Measurements from ENCODE around the gene LYRM2.
"Not testable (repeated sequence)": the region's sequence is repeated elsewhere in the genome, so short reads cannot be mapped to it uniquely, and the experiment has no call there.

Gene LYRM2

DNA sequence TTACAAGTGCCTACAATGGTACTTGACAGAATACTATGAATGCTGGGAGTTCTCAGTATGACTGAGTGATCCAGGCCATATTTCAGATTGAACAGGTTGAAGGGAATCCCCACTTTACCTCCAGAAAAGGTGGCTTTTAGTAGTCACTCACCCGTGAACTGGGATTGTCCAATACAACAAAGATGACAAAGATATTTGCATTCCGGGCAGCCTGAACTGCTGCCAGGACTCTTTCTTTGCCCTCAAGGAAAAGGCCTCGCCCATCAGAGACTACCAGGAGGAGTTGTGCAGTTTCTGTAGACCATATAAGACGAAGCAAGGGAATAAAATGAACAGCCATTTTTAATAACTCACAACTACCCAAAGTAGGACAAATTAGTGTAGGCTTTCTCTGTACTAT, 6.3 kb upstream of the LYRM2 start:
- DNase-seq (ENCODE audit: low read depth): no peak

DNA sequence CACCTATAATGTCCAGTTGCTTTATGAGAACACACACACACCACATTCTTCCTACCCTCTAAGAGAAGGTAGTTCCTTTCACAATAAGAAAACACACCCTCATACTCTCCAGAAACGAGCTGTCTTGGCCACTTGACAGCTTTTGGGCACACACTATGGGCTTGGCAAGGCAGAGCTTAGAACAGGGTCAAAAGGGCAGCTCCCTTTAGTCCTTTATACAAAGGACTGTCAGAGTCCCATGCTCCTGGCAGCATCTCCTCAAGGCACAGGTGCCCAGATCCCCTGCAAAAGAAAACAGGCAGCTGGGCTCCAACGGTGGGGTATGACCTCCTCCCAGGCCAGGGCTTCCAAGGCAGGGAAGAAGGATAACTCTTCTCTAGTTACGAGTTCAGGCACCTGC, 4.9 kb upstream of the LYRM2 start:
- DNase-seq (ENCODE audit: low read depth): no peak

DNA sequence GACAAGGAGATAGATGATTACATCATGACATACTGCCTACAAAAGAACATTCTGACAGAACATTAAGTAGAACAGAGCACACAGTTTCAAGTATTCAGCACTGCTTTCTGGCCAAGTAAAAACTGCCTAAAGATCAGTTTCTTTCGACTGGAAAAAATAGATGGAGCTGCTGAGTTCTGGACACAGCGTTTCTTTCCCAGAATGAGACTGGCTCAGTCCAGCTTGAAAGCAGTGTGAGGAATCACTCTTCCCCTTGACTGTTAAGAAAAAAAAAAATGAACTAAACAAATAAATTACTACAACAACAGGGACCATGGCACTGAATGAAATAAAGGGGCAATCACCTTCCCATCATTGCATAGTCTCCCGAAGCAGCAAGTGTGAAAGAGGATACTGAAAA, 4.4 kb upstream of the LYRM2 start:
- no peak for DNase-seq (ENCODE audit: low read depth)

DNA sequence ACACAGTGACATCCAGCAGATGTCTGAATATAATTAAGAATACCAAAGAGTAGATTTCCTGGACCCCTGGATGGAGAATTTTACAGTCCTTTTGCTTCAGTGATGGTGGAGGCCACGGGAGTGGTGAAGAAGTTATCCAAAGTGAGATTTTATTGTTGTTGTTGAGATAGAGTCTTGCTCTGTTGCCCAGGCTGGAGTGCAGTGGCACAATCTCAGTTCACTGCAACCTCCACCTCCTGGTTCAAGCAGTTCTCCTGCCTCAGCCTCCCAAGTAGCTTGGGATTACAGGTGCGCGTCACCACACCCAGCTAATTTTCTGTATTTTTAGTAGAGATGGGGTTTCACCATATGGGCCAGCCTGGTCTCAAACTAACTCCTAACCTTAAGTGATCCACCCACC, 3.0 kb upstream of the LYRM2 start:
- not testable (repeated sequence) for DNase-seq (ENCODE audit: low read depth)

DNA sequence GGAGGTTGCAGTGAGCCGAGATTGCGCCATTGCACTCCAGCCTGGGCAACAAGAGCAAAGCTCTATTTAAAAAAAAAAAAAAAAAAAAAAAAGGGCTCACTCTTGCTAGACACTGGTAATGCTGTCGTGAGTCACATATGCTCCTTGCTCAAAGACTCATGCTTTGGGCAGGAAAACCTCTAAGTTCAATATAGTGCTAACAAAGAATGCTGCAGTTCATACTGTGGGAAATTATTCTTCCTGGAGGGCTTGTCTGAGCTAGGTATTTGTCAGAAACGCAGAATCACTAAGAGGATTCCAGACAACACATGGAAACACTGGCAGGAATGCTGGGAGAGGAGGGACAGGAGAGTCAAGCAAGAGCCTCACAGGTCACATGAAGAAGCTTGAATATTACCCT, 2.3 kb upstream of the LYRM2 start:
- no peak for DNase-seq (ENCODE audit: low read depth)

DNA sequence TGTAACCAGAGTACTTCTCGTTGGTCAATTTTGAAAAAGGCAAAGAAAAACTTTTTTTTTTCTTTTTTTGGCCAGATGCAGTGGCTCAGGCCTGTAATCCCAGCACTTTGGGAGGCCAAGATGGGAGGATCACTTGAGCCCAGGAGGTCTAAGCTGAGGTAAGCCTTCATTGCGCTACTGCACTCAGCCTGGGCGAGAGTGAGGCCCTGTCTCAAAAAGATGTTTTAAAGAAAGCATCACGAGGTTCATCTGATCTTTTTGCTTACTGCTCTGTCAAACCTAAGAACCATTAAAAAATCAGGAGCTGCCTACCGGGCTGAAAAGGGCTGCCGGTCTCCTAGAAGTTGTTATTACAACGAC, 607 bp downstream of the LYRM2 start:
- no peak for DNase-seq (ENCODE audit: low read depth)

DNA sequence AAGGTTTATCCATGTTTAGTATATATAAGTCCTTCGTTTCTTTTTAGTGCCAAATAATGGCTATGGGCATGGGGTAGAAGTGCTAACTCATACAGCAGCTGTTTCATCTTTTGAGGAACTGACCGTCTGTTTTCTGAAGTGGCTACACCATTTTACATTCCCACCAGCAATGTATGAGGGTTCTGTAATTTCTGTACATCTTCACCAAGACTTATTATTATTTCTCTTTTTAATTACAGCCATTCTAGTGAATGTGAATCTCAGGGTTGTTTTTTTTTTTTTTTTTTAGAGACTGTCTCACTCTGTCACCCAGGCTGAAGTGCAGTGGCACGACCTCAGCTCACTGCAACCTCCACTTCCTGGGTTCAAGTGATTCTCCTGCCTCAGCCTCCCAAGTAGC, 2.1 kb downstream of the LYRM2 start:
- not testable (repeated sequence) for DNase-seq (ENCODE audit: low read depth)

DNA sequence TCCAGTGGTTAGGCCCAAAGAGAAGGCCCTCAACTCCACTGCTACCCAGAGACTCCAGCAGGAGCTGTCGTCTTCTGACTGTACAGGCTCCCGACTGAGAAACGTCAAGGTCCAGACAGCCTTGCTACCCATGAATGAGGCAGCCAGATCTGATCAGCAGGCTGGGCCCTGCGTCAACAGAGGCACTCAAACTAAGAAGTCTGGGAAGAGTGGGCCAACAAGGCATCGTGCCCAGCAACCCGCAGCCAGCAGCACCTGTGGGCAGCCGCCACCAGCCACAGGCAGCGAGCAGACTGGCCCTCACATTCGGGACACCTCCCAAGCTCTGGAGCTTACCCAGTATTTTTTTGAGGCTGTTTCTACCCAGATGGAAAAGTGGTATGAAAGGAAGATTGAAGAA, 8.1 kb downstream of the LYRM2 start:
- no peak for DNase-seq (ENCODE audit: low read depth)

DNA sequence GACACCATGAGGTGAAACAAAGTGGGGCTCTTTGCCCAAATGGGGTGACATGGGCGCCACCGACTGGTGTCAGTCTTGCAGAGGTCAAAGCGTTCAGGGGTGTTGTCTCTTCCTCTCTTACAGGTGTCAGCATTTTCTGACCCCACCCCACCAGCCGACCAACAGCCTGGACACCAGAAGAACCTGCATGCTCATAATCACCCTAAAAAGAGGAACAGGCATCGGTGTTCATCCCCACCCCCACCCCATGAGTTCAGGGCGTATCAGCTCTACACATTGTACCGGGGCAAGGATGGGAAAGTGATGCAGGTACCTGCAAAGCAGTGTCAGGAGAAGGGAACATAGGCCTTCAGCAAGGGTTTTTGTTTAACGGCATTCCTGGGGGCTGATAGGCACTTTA, 14.8 kb downstream of the LYRM2 start:
- no peak for DNase-seq (ENCODE audit: low read depth)

DNA sequence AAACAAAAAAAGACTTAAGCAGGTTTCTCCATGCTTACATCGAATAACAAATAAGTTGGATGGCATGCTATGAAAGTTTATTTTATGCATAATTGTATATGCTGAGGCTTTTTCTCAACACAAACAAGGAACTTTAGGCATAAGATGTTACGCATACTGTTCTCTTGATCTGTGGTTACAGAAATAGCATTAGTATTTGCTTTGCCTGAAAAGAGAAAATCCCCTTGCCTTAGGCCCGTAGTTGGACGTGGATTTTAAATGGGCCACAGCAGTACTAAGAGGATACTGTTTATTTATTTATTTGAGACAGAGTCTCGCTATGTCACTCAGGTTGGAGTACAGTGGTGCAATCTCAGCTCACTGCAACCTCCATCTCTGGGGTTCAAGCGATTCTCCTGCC, 19.0 kb downstream of the LYRM2 start:
- no peak for DNase-seq (ENCODE audit: low read depth)

DNA sequence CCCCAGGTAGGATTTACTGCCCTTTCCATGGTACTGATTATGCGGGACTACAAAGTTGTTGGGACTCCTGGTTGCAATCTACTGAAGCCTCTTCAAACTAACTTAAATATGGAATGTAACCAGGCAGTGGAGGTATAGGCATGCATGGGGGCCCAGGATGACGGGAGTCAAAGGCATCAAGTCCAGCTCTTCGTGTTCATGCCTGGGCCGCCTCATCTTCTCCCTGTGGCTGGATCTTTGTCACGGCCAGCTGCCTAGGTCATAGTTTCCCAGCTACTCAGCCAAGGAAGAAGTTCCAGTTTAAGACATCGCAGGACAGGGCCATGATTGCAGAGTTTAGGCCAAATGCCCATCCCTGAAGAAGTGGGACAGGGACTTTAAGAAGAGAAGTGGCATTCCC, 20.5 kb downstream of the LYRM2 start:
- DNase-seq (ENCODE audit: low read depth): no peak

DNA sequence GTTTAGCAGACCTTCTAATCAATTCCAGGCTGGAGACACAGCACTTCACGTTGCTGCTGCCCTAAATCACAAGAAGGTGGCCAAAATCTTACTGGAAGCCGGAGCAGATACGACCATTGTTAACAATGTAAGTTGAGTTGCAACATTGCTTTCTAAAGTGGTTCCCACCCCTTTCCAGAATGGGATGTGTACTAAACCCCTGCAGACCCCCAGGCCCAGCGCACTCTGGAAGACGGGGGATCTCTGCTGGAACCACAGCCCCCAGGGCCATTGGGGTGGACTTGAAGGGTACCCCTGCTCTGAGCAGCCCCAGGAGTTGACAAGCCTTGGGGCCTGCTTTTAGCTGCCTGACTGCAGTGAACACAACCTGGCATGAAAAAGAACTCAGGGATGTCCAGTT, 22.0 kb downstream of the LYRM2 start:
- DNase-seq (ENCODE audit: low read depth): no peak

DNA sequence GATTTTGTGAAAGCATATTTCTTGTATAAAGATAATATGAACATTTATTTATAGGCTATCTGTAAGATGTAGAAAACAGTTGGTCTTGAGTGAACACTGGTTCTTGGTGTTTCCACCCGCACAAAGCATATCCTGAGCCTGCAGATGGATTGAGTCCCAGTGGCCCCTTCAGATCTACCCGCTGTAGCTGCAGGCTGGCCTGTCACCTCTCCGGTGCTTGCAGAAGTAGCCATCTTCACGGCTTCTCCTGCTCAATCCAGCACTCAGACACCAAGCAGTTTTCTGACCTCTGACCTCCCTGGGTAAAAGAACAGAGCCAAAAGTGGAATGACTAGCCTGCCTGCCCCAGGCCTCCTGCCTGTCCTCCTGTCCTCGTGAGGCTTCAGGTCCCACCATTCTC, 22.7 kb downstream of the LYRM2 start:
- no peak for DNase-seq (ENCODE audit: low read depth)

DNA sequence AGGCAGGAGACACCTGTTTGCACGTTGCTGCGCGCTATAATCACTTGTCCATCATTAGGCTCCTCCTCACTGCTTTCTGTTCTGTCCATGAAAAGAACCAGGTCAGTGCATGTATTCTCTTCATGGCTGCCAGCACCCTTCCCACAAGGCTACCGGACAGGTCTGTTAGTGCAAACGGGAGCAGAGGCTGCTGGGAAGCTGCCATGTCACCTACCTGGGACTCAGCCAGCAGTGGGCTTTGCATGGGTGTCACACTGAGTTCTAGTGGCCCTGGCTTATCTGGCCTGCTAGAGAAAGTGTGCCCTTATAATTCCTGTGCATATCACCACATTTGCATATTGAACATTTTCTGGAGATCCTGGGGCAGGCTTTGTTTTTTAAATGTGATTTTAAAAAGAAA, 24.8 kb downstream of the LYRM2 start:
- DNase-seq (ENCODE audit: low read depth): no peak

DNA sequence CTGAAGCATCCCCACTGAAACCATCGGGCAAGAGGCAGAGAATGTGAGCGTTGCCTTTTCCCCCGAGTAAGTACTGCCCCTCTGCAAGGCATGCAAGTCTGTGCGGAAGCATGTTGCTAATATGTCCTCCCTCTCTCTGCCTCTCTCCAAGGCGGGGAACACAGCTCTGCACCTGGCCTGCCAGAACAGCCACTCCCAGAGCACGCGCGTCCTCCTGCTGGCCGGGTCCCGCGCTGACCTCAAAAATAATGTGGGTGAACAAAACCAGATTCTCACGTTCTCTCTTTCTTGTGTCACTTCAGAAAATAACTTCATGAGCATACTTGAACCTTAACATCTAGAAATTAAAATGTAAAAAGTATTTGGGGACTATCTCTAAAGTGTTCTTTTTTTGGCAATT, 26.4 kb downstream of the LYRM2 start:
- no peak for DNase-seq (ENCODE audit: low read depth)

DNA sequence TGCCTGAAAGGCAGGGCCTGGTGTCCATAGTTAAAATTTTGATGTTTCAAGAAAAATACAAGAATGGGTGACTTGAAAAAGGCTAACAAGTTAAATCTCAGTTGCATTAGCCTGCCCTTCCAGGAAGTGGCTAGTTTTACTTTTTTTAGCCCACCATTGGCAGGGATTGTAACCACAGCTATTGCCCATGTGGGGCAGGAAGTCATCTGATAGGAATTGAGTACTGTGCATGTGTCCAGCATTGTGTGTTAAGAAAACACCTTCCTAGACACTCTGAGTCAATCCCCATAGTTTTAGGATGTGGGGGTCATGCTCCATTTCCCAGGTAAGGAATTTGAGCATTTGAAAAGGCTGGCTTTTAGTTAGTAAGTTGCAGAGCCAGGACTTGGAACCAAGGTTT, 26.9 kb downstream of the LYRM2 start:
- DNase-seq (ENCODE audit: low read depth): no peak

DNA sequence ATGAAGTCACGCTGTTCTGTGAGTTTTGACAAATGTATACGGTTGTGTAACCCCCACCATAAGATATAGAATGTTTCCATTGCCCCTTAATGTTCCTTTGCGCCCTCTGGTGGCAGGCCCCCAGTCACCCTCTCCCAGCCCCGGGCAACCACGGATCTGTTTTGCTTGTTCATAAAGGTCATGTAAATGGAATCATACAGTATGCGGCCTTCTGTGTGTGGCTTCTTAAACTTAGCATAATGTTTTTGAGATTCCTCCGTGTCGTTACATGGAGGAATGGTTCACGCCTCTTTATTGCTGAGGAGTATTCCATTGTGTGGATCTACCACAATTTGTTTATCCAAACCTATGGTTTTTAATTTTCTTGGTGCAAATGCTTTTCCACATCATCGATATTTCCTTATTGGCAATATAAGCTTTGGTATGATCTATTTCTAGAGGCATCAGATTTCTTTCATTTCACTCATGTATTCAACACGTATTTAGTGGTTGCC, 28.4 kb downstream of the LYRM2 start:
- peak; percentile 57 for DNase-seq (ENCODE audit: low read depth)

DNA sequence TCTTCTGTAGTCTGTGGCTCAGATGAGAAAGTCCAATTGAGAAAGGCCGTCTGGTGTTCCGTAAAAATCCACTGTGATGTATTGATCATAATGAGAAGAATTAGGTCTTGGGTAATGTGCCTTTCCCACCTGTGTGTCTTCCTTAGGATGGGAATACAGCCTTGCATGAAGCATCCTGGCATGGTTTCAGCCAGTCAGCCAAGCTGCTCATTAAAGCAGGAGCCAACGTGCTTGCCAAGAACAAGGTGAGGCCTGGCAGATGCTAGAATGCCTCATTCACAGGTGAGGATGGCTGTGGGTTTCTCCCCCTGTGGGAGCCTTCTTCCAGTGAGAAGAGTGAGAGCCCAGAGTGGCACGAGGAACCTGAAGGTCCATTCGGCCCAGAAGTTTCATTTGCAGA, 32.7 kb downstream of the LYRM2 start:
- DNase-seq (ENCODE audit: low read depth): no peak

DNA sequence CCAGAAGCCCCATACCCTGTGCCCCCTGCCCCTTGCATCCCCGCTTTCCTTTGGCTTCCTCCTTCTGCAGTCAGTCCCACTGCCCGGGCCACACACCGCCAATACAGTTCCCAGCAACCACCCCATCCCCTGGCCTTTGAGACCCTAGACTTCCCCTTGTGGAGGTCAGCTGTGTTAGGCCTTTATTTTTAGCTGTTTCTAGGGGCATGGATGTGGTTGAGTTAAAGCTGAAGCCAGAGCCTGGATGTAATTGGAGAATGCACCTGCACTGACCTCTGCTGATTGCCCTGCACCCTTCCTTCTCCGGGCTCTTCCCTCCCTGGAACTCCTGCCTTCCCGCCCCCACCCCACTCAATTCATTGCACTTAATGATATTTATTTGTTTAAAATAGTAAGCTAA, 33.9 kb downstream of the LYRM2 start:
- no peak for DNase-seq (ENCODE audit: low read depth)

DNA sequence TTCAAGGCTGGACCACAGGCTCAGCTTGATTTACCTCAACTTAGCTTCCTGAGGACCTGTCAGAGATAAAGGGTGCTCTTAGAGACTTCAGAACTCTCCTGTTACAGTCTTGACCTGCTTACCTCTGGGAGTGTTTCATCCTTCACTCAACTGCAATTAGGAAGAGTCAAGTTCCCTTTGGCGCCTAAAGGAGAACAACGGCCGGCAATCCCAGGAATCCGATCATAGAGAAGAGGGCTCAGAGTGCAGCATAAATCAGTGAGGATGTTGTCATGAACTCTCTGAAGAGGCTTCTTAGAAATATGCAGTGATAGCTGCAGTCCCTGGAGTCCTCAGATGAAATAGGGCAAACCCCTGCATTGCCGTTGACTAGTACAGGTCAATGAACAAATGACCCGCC, 36.4 kb downstream of the LYRM2 start:
- DNase-seq (ENCODE audit: low read depth): no peak

DNA sequence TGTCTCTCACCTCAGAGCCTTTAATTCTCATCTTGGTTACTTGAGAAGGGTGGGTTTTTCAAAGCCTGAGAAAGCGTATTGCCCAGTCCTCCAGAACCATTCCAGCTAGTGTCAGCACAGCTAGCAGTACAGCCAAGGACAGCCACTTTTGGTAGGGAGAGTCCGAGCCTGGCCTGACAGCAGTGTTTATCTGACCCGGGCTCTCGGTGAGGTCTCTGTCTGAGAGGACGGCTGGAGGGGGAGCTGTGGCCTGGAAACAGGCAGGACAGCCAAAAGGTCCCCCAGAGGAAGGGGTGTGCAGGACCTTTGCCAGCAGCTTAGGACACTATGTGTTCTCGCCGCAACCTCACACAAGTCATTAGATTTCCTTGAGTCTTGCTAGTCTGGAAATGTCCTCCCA, 38.8 kb downstream of the LYRM2 start:
- no peak for DNase-seq (ENCODE audit: low read depth)

DNA sequence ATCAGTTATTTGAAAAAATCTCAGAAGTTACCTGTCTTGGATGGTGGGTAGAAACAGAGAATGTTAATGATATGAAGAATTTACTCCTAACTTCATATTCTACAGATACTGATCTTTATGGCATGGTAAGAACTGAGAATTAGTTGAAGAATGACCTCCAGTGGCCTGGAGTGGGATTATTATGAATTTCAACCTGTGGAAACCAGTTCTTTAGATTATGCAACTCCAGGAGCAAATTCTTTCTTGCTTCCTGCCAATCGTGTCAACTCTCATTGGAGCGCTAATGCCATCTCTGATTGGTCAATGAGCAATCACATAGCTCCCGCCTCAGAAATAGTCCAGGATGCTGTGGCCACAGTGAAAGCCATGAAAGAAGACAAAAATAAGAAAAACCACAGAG, 40.6 kb downstream of the LYRM2 start:
- DNase-seq (ENCODE audit: low read depth): no peak

DNA sequence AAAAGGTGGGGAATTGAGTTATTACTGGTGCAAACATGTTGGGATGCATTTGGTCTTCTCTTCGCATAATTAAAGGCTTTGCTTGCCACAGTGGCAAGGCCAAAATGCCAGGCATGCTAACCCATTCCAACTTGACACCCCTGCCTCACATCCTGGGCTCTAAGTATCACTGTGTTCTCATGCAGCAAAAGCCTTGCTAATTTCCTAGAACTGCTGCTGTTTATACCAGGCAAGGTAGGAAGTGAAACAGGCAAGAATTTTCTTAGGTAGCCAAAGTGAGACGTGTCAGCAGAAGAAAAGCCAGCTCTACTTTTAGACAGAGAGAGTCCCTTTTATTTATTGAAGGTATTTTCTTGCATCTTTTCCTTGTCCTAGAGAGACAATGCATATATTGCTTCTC, 41.2 kb downstream of the LYRM2 start:
- no peak for DNase-seq (ENCODE audit: low read depth)

DNA sequence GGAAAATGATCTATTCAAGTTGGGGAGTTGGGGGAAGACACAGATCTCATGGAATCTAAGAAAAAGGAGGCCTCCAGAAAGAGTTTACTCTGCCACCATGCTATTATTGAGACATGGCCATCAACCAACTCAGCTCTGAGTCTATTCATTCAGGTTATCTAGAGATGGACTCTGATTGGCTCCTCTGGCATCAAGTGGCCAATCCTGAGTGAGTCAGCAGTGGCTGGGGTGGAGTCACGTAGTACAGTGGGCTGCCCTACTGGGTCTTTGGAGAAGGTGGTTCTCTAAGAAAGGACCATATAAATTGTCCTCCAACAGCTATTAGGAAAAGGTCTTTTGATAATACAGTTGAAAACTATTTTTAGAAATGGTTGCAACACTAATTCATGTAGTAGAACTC, 42.1 kb downstream of the LYRM2 start:
- no peak for DNase-seq (ENCODE audit: low read depth)

DNA sequence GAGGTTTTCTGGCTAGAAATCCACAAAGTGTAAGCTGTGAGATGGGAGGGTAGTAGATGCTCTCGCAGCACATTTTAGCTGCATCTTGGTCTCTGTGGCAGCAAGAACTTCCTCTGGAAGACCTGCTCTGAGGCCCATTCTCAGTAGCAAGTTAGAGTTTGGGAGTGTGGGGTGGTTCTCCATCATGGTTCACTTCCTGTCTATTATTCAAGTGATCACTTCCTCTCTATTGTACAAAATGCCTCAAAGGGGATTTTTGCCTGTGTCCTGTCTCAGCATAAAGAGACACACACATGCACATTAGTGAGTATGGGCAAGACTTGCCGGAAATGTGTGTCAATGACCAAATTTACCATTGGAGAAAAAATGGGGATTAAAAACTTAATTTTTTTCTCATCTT, 42.5 kb downstream of the LYRM2 start:
- DNase-seq (ENCODE audit: low read depth): no peak
